T-helper 22 cell (primary cell): ENCODE measurements around the gene ADAMTS14.

Experiments used
- DNase-seq: peaks from one replicate; pipeline ENCODE4 v3.0.0-alpha.2; 2020; ENCODE audit warnings: low read depth

ADAMTS14 gene

DNA sequence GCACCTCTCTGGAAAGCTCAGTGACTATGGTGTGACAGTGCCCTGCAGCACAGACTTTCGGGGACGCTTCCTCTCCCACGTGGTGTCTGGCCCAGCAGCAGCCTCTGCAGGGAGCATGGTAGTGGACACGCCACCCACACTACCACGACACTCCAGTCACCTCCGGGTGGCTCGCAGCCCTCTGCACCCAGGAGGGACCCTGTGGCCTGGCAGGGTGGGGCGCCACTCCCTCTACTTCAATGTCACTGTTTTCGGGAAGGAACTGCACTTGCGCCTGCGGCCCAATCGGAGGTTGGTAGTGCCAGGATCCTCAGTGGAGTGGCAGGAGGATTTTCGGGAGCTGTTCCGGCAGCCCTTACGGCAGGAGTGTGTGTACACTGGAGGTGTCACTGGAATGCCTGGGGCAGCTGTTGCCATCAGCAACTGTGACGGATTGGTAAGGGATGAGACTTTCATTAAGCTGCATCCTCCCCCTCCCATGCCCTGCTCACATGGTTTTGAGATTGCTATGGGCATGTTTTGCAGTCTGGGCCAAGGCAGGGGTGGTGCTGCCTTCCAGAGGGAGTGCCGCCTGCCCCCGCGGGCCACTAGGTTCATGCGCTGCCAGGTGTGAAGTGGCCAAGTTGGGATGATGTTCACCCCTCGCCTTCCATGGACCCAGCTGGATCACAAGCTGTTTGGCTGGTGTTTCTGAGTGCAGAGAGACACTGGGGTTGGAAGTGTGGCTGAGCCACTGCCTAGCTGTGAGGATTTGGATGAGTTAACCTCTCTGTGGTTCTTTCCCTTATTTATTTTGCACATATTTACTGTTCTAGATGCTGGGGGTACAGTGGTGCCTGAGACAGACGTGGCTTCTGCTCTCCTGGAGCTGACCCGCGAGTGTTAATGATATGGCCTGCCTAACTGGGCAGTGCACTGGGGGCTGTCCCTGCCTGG is 2.5 kb downstream of the ADAMTS14 start:
- no peak for DNase-seq

DNA sequence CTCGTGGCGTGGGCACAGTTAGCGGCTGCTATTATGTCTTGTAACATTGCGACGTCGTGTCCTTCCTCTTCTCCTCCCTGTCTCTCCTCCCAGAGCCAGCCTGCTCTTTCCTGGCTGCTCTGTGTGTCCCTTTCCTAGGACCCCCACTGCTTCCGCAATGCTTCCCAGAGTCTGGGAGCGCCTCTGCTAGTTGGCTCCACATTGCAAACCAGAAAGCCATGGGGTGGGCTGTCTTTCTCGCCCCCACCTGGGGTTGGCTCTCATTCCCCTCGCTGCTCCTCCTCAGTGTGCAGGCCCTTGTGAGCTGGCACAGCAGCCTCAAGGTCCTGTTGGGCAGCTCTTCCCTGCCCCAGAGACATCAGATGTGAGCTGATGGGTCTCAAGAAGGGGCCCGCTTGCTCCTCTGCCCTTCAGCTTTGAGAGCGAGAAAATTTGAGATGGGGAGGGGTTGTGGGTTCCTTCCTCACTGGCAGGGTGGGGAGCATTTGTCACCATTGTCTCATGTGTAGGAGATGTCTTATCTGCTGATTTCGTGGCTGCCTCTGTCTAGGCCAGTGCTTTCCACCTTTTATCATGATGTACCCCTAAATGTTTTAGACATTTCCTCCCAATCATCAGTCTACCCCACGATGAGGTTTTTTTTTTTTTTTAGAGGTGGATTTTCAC is 3.3 kb downstream of the ADAMTS14 start:
- DNase-seq, result no peak

DNA sequence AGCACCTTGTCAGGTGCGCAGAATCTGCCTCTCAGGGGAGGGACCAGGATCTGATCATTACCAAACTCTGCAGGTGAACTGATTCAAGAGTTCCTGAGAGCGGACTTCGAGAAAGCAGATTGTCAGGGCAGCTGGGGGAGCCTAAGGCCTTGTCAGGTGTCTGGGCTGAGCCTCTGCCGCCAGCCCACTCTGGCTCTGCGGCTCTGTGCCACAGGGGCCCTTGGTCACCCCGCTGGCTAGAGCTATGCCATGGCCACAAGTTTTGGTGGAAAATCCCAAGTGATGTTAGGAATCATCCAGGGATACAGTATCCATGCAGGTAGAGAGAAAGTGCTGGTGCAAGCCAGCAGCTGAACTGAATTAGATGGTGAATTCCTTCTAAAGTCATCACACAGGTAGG is 4.2 kb downstream of the ADAMTS14 start:
- no peak for DNase-seq

DNA sequence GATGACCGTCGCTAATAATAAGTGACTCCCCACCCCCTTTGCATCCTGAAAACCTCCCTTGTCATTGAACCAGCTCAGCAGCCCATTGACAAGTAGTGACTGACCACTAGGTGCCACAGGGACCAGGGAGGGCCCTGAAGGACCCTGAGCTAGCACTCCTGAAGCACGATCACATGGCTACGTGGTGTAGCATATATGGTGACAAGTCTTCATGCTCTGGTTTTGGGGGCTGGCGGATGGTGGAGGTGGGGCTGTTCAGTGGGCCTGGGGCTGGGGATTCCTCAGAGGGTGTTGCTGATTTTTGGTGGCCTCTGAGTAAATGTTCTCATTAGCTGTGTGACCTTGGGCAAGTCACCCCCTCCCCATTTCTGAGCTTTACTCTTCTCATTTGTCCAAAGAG is 4.7 kb downstream of the ADAMTS14 start:
- no peak for DNase-seq

DNA sequence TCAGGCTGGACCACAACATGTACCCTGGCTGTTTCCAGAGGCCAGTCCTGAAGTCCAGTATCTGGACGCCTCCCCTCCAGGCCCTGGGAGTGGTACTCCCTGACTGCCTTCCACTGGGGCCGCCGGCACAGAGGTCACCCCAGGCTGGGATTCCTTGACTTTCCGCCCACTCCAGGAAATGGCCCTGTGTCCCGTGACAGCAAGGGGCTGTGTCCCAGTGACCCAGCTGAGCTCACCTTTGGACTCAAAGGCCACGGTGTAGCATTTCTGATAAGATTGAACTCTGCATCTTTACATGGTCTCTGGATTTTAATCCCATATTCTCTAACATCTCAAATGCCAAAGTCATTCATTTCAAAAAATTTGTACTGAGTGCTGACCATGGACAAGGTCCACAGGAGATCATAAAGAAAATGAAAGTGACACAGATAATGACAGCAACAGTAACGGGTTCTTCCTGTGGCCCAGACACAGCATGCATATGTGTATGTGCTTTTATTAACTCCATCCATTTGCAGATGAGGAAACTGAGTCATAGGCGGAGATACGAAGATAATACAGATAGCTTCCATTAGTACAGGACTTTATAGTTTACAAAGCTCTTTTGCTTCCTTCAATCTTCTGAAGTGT is 5.4 kb downstream of the ADAMTS14 start:
- no peak for DNase-seq

DNA sequence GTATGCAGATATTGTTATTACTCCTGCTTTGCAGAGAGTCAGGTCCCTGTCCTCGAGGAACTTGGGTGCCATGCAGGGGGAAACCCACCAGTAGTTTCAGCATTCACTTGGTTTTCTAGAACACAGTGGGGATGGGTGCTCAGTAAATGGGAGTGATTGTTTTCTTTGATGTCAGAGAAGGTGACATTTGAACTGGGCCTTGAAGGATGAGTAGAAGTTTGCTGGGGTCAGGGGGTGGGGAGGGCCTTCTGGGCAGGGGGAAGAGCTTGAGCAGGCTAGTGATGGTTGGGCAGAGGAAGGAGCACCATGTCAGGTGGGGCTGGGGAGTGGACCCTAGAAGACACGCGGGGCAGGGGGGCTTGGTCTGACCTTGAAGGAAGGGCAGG is 5.9 kb downstream of the ADAMTS14 start:
- DNase-seq, result no peak

DNA sequence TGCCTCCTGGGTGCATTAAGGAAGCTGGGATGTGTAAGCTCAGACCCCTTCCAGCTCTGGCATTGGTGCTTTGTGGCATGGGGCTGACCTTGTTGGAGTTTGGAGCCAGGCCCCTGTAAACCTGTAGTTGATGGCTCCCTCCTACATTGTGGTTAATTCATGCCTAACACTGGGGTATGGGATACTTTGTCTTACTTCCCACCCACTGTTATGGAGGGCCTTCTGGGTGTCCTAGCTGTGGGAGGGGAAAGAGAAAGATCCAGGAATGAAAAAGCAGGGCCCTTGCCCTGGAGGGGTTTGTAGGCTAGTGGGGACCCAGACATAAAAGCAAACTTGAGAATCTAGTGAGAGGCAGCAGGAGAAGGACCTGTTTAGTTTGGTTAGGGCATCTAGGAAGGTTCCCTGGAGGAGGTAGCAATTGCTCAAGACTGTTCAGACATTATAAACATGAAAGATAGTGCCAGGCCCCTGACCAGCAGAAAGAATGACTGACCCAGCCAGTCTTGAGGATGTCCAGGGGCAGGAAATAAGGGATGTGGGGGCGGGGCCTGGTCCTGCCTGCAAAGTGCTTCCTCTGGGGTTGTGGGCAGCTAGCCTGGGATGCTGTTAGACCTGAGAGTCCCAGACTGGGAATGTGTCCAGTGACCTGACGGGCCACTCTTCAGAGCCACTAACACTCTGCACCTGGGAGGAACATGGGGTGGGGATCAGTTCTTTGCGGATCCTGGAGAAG is 6.6 kb downstream of the ADAMTS14 start:
- DNase-seq, result no peak

DNA sequence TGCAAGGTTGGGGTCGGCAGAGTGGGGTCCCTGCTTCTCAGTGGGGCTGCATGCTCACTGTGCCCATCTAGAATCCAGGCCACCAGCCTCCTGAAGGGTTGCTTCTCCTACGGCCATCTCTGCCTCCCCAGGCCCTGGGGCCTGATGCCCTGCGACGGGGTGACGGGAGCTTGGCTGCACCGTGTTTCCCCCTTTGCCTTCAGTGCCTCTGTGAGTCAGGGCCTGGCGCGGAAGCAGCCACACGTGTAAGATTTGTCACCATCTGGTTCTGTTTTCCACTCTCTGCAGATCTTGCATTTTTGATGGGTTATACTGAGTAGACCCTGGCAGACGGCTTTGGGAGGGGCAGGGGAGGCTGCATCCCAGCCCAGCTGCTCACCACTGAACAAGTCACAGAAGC is 7.2 kb downstream of the ADAMTS14 start:
- DNase-seq, result no peak

DNA sequence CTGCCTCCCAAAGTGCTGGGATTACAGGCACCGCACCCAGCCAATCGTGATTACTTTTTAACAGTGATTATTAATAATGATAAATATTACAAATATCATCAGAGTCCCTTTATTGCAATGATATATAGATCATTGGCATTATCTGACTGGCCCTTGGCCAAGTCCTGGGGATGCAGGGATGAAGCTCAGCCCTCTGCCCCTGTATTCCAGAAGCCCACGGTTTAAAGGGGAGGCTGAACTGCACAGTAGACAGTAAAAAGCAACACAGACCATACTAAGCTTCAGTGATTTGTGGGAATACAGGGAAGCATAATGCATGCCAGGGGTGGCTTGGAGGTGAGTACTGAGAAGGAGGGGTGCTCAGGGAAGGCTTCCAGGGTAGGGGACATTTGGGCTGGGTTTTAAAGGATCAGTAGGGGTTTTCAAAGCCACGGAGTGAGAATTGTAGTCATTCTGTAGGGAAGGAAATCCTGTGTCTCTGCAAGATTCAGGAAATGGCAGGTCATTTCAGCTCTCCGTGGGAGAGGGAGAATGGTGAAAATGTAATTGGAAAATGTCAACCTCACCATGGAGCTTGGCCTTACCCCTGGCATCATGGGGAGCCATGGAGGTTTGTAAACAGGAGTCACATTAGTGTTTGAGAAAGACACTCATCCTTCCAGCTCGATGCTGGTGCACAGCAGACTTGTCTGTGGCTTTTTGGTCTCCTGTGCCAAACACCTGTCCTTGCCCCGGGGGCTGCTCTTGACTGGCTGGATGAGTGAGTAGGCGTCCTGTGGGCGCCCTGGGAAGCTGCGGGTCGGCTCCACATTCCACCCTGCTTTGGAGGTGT is 8.8 kb downstream of the ADAMTS14 start:
- DNase-seq, result no peak

DNA sequence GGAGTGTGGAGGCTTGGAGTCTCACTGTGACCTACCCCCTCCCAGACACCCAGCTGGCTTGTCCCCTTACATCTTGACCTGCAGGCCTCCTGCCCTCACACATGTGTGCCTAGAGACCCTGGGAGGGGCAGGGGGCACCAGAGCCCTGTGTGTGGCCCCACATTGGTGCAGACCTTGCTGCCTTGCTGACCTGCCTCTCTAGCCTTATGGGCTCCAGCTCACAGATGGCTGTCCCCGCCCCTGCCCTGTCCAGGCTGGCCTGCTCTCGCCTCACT is 9.4 kb downstream of the ADAMTS14 start:
- DNase-seq, result no peak

DNA sequence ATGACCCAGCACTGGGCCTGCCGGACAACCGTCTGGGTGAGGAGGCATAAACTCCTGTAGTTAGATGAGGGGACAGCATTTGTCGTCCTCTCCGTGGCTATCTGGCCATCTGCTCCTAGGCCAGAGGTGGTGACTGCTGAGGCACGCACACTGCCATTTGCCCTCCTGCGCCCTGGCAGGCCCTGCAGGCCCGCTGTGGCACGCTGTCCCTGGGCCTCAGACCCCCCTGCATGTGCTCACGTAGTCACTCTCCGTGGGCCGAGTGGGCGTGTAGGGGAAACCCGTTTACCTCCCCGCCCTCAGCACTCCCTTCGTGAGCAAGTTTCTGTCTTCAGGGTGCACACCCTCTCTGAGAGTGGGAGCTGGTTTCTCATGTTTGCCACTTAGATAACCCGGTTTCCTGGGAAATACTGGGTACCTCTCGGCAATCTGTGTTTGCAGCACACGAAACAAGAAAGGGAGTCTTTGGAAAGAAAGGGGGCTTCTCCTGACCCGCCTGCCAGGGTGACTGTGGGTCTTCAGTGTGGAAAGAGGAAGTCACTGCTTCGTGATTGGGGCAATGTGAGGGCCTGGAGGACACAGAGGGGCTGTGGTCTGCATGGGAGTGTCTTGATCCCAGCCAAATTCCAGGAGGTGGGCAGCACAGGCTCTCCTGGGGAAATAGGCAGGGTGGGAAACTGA is 10.8 kb downstream of the ADAMTS14 start:
- DNase-seq, result no peak

DNA sequence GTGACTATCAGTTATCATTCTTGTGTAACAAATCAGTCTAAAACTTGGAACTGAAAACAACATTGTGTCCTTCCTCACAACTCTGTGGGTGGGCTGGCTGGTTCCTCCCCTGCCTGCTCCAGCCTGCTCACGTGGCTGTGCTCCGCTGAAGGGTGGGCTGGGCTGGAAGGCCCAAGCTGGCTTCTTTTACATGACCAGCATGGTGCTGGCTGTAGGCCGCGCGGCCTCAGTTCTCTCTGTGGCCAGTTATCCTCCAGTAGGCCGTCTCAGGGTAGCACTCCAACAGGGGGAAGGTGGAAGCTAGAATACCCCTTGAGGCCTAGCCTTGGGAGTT is 11.3 kb downstream of the ADAMTS14 start:
- DNase-seq, result no peak

DNA sequence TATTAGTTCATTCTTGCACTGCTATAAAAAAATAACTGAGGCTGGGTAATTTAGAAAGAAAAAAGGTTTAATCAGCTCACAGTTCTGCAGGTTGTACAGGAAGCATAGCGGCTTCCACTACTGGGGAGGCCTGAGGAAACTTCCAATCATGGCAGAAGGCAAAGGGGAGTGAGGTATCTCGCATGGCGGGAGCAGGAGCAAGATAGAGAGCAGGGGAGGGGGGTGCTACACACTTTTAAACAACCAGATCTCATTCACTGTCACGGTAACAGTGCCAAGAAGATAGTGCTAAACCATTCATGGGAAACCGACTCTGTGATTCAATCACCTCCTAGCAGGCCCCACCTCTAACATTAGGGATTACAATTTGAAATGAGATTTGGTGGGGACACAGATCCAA is 11.6 kb downstream of the ADAMTS14 start:
- DNase-seq, result no peak

DNA sequence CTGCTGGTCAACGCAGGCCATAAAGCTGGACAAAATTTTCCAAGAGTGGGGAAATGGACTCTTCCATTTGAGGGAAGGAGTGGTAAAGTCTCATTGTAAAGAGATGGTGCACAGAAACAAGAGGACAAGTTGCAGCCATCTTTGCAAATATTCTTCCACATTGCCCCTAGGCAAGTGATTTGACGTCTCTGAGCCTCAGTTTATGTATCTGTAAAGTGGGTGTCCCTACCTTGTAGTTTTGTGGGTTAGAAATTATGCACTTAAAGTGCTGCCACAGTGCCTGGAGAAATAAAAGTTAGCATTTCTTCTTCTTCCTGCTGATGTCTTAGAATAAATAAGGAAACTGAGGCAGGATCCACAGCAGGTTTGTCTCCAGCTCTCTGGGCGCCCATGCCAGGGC is 12.1 kb downstream of the ADAMTS14 start:
- no peak for DNase-seq

DNA sequence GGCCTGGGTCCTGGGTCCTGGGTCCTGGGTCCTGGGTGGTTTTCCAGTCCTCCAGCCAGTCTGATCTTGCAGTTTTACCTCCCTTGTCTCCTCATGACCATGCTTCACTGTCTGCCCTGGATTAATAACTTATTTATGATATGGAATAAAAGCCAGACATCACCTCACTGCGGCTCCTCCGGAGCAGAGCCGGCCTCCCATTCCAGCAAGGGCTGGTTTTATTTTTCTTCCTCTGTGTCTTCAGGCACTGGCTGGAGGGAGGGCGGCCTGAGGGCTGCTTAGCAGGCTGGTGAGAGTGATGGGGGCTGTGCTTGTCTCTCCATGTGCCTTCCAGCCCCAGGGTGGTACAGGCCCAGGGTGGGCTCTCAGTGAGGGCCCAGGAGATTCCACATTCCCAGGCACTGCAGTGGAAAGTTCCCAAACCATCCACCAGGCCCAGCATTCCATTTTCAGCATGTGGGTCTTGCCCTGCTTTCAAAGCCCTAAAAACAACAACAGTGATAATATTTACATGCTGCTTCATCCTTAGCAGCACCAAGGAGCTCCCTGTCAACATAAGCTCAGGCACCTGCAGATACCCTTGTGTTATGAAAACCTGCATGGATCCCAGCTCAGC is 12.6 kb downstream of the ADAMTS14 start:
- DNase-seq, result no peak

DNA sequence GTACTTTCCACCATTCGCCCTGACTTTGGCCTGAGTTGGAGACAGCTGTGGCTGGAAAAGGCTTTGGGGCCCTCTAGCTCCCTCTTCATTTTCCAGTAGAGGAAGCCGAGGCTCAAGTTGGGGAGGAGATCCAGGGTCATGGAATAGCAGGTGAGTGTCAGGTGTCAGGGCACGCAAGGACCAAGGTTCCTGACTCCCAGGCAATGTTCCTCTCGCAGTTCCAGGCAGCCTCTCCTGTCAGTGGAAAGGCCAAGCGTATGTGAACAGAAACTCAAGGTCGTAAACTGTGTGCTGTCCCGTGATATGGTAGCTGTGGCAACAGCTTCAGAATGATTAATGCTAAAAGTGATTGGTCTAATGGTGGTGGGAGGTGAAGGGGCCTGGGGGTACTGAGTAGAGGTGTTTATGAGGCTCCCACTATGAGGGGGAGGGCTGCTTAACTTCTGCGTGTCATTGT is 13.2 kb downstream of the ADAMTS14 start:
- DNase-seq, result no peak

DNA sequence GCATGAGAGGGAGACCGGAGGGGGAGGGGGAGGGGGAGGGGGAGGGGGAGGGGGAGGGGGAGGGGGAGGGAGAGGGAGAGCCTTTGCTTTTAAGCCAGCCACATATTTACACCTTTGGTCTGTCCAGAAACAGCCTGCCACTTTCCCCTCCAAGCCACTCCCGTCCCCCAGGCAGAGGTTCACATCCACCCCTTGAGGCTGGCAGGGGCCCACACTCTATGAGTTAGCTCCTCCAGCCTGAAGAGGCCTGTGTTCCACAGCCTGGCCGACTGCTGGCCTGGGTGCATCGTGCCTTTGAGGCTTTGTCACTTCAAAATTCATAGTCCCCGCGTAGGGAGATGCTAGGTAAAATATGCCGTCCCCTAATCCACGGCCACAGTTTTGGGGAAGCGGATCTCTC is 16.5 kb downstream of the ADAMTS14 start:
- no peak for DNase-seq

DNA sequence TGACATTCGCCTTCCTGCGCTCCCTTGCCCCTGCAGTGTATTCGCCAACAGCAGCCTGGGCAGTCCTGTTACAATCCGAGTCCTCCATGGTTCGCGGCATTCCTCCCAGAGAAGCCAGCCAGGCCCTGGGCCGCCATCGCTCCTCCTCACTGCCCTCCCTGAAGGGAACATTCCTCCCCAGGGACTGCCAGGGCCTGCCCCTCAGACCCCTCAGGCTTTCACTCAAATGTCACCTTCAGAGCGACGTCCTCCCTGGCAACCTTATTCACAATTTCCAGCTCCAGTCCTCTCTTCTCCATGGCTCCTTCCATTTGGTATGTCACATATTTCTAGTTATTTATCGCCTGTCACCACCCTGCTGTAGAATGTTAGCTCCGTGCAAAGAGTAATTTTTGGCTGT is 17.4 kb downstream of the ADAMTS14 start:
- DNase-seq, result no peak

DNA sequence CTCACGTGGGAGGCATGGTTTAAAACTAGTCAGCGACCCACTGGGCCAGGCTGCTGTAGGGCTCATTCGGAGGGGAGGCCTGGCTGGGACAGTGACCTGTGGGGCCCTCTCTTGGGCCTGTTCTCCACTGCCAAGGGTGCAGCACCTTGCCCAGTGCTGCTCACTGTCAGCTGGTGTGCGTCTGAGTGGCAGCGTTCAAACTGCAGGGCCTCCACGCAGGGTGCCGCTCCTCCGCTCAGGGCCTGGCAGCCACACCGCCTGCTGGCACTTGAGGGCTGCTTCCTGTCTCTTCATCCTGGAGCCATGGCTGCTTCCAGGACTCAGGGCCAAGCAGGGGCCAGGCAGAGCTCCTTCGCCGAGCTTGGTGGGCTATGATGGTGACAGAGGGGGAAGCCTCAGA is 18.3 kb downstream of the ADAMTS14 start:
- DNase-seq, result no peak

DNA sequence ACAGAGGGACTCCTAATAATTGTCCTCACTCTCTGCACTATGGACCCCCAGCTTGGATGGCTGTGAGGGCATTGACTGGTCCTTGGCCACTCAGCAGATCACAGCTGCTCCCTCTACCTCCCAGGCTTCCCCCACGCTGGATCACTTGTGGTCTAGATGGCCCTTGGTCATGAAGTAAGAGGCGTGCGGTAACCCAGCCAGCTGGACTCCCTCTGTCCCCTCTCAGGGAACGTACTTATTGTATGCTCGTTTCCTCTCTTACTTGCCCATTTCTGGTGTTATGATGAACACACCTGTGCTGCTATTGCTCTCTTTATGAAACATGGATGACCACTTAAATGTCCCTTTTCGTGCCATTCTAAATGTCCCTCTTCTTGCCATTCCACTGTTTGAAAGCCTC is 19.3 kb downstream of the ADAMTS14 start:
- no peak for DNase-seq
